Measurements from ENCODE around the gene BCO2. TPM values are rescaled to one million over a fixed set of nuclear protein-coding genes. Genes with fewer than 3 reads are reported as not detected.

BCO2 gene
- total and polyA plus RNA-seq, 10 of the 15 experiments (the other 5 are each of a cell fraction or from before 2014, with no cell fraction given) = 0.29 to 1.0 (median 0.57) TPM

GRCh38 chr11:112195951-112196351, 20.6 kb downstream of the BCO2 start:
- intact Hi-C loops (cut with micrococcal nuclease; ENCODE audit: unreplicated experiment) = no loop called here
- no peak overlapping the region for H3K9ac ChIP-seq (ENCODE audit: control insufficient read depth, insufficient read depth, low read length)
- no TSS peak for BruUV-seq (replicated peaks)
- no peaks in the 10 kb centered on the region for H3K36me3 ChIP-seq (ENCODE audit: control insufficient read depth in 2 of 2, insufficient read depth in 2 of 2, low read length in 1 of 2)
- H3K79me2 ChIP-seq (ENCODE audit: control insufficient read depth, insufficient read depth, low read length) = no peaks in the 10 kb centered on the region
- ChIA-PET POLR2A (interaction anchor here (0.7 kb wide), 1 partner anchor 78 kb away, joined by 3 read pairs; no protein-coding TSS in a partner anchor), SMC1A (ENCODE audit: uncharacterized antibody, unreplicated experiment) (interaction anchor here (0.7 kb wide), 1 partner anchor 14 kb away, joined by 3 read pairs; no protein-coding TSS in a partner anchor), RAD21 (ENCODE audit: unreplicated experiment) (no interaction called here), CTCF (interaction anchor here (0.9 kb wide), 1 partner anchor 11 kb away, joined by 3 read pairs; no protein-coding TSS in a partner anchor)
- 0% methylated on average over 2 of the region's 2 CpGs for WGBS (ENCODE audit: insufficient coverage, insufficient replicate concordance, low lambda C conversion rate, missing lambda C conversion rate)
- no peak overlapping the region for H3K27ac ChIP-seq (ENCODE audit: control insufficient read depth, insufficient read depth)
- no peak for ATAC-seq
- no peaks in the 10 kb centered on the region for H3K9me3 ChIP-seq (replicated peaks; ENCODE audit: control insufficient read depth, insufficient read depth, low read length)
- no peak for TF ChIP-seq ZNF207 (IDR thresholded peaks at IDR 0.05; ENCODE audit: borderline replicate concordance)
- TF ChIP-seq SUPT20H (IDR thresholded peaks at IDR 0.05; ENCODE audit: borderline replicate concordance, control insufficient read depth, low read depth, low read length) = no peak
- no peak for TF ChIP-seq IKZF1 (conservative IDR thresholded peaks at IDR 0.05)
- TF ChIP-seq, protein P1, sequence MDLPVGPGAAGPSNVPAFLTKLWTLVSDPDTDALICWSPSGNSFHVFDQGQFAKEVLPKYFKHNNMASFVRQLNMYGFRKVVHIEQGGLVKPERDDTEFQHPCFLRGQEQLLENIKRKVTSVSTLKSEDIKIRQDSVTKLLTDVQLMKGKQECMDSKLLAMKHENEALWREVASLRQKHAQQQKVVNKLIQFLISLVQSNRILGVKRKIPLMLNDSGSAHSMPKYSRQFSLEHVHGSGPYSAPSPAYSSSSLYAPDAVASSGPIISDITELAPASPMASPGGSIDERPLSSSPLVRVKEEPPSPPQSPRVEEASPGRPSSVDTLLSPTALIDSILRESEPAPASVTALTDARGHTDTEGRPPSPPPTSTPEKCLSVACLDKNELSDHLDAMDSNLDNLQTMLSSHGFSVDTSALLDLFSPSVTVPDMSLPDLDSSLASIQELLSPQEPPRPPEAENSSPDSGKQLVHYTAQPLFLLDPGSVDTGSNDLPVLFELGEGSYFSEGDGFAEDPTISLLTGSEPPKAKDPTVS (IDR thresholded peaks at IDR 0.05; ENCODE audit: low read depth, low read length) = no peak
- H3K4me2 ChIP-seq (ENCODE audit: control insufficient read depth, insufficient read depth) = no peak overlapping the region
- no peaks in the 10 kb centered on the region for H3K27me3 ChIP-seq (replicated peaks in 1 of 2; ENCODE audit: control insufficient read depth in 2 of 2, insufficient read depth in 2 of 2, low read length in 1 of 2)
- no peak overlapping the region for H2AFZ ChIP-seq (ENCODE audit: control insufficient read depth, low read depth, low read length)
- no peak for DNase-seq (ENCODE audit: low read depth, low spot score)
- H3K4me1 ChIP-seq (ENCODE audit: control insufficient read depth, insufficient read depth, low read length) = no peaks in the 10 kb centered on the region
- FAIRE-seq = no peak
- in situ Hi-C loops (cut with MboI) = no loop called here
- H3K4me3 ChIP-seq = no peak overlapping the region
- H4K20me1 ChIP-seq (ENCODE audit: control insufficient read depth, insufficient read depth) = no peaks in the 10 kb centered on the region

DNA sequence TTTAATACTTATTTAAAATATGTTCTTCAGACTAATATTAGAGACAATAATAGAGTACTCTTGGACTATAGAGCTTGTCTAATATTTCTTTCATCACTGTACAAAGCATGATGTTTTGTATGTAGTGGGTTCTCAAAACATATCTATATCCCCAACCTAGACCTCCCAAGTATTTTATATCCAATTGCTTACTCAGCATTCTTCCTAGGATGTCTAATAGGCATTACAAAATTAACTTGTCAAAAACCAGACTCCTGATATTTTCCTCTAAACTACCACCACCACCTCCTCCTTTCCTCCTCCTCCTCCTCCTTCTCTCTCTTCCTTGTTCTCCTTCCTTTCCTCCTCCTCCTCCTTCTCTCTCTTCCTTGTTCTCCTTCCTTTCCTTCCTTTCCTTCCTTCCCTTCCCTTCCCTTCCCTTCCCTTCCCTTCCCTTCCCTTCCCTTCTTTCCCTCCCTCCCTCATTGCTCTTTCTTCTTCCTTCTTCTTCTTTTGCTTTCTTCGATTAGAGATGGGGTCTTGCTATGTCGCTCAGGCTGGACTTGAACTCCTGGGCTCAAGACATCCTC, 21.3 kb downstream of the BCO2 start:
- TF ChIP-seq HDAC6 (IDR thresholded peaks at IDR 0.05; ENCODE audit: unreplicated experiment) (no peak), PML (IDR thresholded peaks at IDR 0.05; ENCODE audit: low read length) (no peak), SREBF1 (IDR thresholded peaks at IDR 0.05; ENCODE audit: low read length) (no peak), KDM1A (IDR thresholded peaks at IDR 0.05; ENCODE audit: borderline replicate concordance) (no peak), CBX5 (IDR thresholded peaks at IDR 0.05; ENCODE audit: low read depth) (no peak), BHLHE40 (IDR thresholded peaks at IDR 0.05; ENCODE audit: borderline replicate concordance in 1 of 2, low read depth in 2 of 2, low read length in 1 of 2) (no peak), CHD4 (IDR thresholded peaks at IDR 0.05) (no peak), RUNX3 (IDR thresholded peaks at IDR 0.05; ENCODE audit: low read length) (no peak), STAT1 (conservative IDR thresholded peaks at IDR 0.05) (no peak), MYC (IDR thresholded peaks at IDR 0.05; ENCODE audit: insufficient read depth, insufficient read length, insufficient replicate concordance, low read length, severe bottlenecking) (no peak), GATAD2B (conservative IDR thresholded peaks at IDR 0.05; ENCODE audit: low read depth) (no peak), ZZZ3 (IDR thresholded peaks at IDR 0.05; ENCODE audit: control insufficient read depth, insufficient read length, low read depth) (no peak), SIX5 (IDR thresholded peaks at IDR 0.05; ENCODE audit: low read depth, low read length, severe bottlenecking) (no peak), IRF4 (IDR thresholded peaks at IDR 0.05; ENCODE audit: low read depth, low read length) (no peak), POLR2AphosphoS5 (IDR thresholded peaks at IDR 0.05; ENCODE audit: low read length) (no peak)
- no peak for ATAC-seq
- Histone ChIP-seq H3K27me3 (replicated peaks in 1 of 2; ENCODE audit: control insufficient read depth in 2 of 2, insufficient read depth in 2 of 2, low read length in 1 of 2) (no peaks in the 10 kb centered on the region), H3K4me3 (no peak overlapping the region), H3K4me1 (ENCODE audit: control insufficient read depth, insufficient read depth, low read length) (no peaks in the 10 kb centered on the region), H3K9me3 (replicated peaks; ENCODE audit: control insufficient read depth, insufficient read depth, low read length) (no peaks in the 10 kb centered on the region), H3K79me2 (ENCODE audit: control insufficient read depth, insufficient read depth, low read length) (no peaks in the 10 kb centered on the region), H3K9ac (ENCODE audit: control insufficient read depth, insufficient read depth, low read length) (no peak overlapping the region), H3K4me2 (ENCODE audit: control insufficient read depth, insufficient read depth) (no peak overlapping the region), H4K20me1 (ENCODE audit: control insufficient read depth, insufficient read depth) (no peaks in the 10 kb centered on the region), H3K36me3 (ENCODE audit: control insufficient read depth in 2 of 2, insufficient read depth in 2 of 2, low read length in 1 of 2) (no peaks in the 10 kb centered on the region), H3K27ac (ENCODE audit: control insufficient read depth, insufficient read depth) (no peak overlapping the region), H2AFZ (ENCODE audit: control insufficient read depth, low read depth, low read length) (no peak overlapping the region)
- in situ Hi-C loops (cut with MboI) (no loop called here), intact Hi-C loops (cut with micrococcal nuclease; ENCODE audit: unreplicated experiment) (no loop called here)
- RAD21 ChIA-PET (ENCODE audit: unreplicated experiment) = interaction anchor here (0.6 kb wide), 1 partner anchor 30 kb away, joined by 3 read pairs; no protein-coding TSS in a partner anchor
- CTCF ChIA-PET = interaction anchor here (0.9 kb wide), 1 partner anchor 12 kb away, joined by 3 read pairs; no protein-coding TSS in a partner anchor
- 38% methylated on average over 2 of the region's 2 CpGs for WGBS (ENCODE audit: insufficient coverage, insufficient replicate concordance, low lambda C conversion rate, missing lambda C conversion rate)
- no TSS peak for BruUV-seq (replicated peaks)
- FAIRE-seq = no peak
- DNase-seq (ENCODE audit: low read depth, low spot score) = no peak
- POLR2A ChIA-PET = no interaction called here
- SMC1A ChIA-PET (ENCODE audit: uncharacterized antibody, unreplicated experiment) = no interaction called here

All from GM12878 (cell line).